Endothelial cell of umbilical vein (primary cell): Measurements from ENCODE around the gene GRAMD1B.

Experiments used
- CTCF ChIP-seq, 2 donors: IDR thresholded peaks; 1 replicate in 1 of 2; 2 replicates in 1 of 2; pipeline ENCODE4 v1.5.1; 2011; ENCODE audit warnings: low read length in 2 of 2, mild to moderate bottlenecking in 2 of 2, moderate library complexity in 2 of 2, control low read depth in 1 of 2, inconsistent platforms in 1 of 2, low read depth in 1 of 2; ENCODE audit not compliant: insufficient read depth in 1 of 2; ENCODE audit errors: extremely low read depth in 1 of 2
- EZH2 ChIP-seq: IDR thresholded peaks from 2 replicates; pipeline ENCODE4 v1.6.1; 2012; ENCODE audit warnings: borderline replicate concordance, low read depth, mild to moderate bottlenecking, moderate library complexity, low read length, inconsistent platforms; ENCODE audit not compliant: severe bottlenecking
- FOS ChIP-seq: IDR thresholded peaks from 2 replicates; pipeline ENCODE4 v1.6.1; 2011; ENCODE audit warnings: mild to moderate bottlenecking, low read length, moderate library complexity, borderline replicate concordance; ENCODE audit not compliant: insufficient read depth
- JUN ChIP-seq: IDR thresholded peaks from 2 replicates; pipeline ENCODE4 v1.6.1; 2011; ENCODE audit warnings: borderline replicate concordance, low read depth; ENCODE audit not compliant: insufficient read length, insufficient read depth
- POLR2A ChIP-seq: IDR thresholded peaks from 2 replicates; pipeline ENCODE4 v1.6.1; 2012; ENCODE audit warnings: low read depth, mild to moderate bottlenecking, control low read depth, low read length
- POLR2AphosphoS5 ChIP-seq: IDR thresholded peaks from 2 replicates; pipeline ENCODE4 v1.6.1; 2012; ENCODE audit warnings: low read depth, mild to moderate bottlenecking, control low read depth, low read length, moderate library complexity; ENCODE audit not compliant: insufficient read depth
- TF ChIP-seq, protein P1 (sequence below): IDR thresholded peaks from 2 replicates; pipeline ENCODE4 v1.6.1; 2011; ENCODE audit not compliant: insufficient read depth, insufficient read length

DNA sequence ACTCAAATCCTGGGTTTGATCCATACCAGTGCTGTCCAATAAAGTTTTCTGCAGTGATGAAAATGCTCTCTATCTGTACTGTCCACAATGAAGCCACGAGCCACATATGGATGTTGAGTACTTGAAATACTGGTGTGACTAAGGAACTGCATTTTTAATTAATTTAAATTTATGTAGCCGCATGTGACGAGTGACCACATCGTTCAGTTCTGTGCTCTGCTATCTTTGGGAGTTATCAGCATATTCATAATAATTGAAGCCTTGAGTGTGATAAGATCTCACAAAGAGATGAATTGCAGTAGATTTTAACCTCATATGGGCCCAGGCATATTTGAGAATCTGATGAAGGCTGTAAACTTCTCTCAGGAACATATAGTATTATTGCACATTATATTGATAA, 40.8 kb downstream of the GRAMD1B start:
- TF ChIP-seq CTCF (IDR thresholded peaks at IDR 0.05; ENCODE audit: extremely low read depth in 1 of 2, insufficient read depth in 1 of 2, low read depth in 1 of 2, low read length in 2 of 2) = no peak
- TF ChIP-seq POLR2AphosphoS5 = no peak
- no peak for TF ChIP-seq POLR2A
- TF ChIP-seq, protein P1, sequence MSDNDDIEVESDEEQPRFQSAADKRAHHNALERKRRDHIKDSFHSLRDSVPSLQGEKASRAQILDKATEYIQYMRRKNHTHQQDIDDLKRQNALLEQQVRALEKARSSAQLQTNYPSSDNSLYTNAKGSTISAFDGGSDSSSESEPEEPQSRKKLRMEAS = no peak
- no peak for TF ChIP-seq EZH2
- no peak for TF ChIP-seq FOS
- no peak for TF ChIP-seq JUN
